GM12891 (cell line): ENCODE measurements around the gene HCFC2.

ENCODE experiments used
- POLR2AphosphoS5 ChIP-seq: IDR thresholded peaks from 2 replicates; pipeline ENCODE4 v1.6.1; 2011; ENCODE audit warnings: low read depth, low read length, control low read depth
- TAF1 ChIP-seq: IDR thresholded peaks from 2 replicates; pipeline ENCODE4 v1.6.1; 2011; ENCODE audit warnings: low read depth, low read length, control low read depth

DNA sequence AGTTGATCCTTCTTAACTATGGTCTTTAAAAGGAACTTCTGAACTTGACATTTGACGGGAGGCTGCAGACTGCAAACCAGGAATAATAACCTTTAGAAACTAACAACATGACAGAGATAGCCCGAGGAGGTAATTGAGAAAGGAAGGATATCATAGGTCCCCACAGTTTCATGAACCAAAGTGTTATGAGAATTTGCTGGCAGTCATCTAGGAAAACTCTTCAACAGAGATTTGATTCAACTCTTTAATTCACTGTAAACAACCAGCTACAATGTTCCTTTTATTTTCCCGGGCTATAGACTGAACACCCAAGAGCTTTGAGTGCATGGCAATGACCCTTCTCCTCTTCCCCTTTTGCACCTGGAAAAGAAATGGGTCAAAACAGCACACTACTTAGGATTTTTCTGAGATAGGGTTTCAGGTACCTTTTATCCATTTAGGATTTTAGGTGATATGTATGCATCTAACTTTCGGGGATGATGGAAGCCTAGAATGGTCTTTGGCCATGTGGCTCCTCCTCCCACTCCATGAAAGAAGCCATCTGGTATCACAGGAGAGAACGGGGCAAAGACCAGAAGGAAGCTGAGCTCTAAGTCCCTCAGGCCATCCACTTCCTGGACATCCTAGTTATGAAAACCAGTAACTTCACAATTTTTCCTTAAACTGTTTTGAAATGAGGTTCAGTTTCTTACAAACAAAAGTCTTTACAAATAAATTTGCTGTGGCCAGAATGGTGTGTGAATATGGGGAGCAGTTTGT is 37.3 kb upstream of the HCFC2 start:
- TF ChIP-seq TAF1, result no peak
- TF ChIP-seq POLR2AphosphoS5, result no peak
